EL (cell line): Measurements from ENCODE around the gene ZP1.

Source experiments
- DNase-seq: peaks from one replicate; pipeline ENCODE4 v3.0.0-alpha.2; 2016

ZP1 gene

GRCh38 chr11:60910711-60911380 lies 43.5 kb downstream of the ZP1 start:
- DNase-seq: no peak

- DNase-seq: no peak
These were observed 45.0 kb downstream of the ZP1 start for GRCh38 chr11:60912223-60912850.

- DNase-seq: no peak
These were observed 45.6 kb downstream of the ZP1 start for GRCh38 chr11:60912851-60913528.

- DNase-seq: peak; percentile 93
These were observed 46.7 kb downstream of the ZP1 start, which contains the start of gene TMEM109 for GRCh38 chr11:60913793-60914632. Gene TMEM109, plus strand, starts transcription at chr11:60914158. Its CDS starts 5,536 bp downstream, at chr11:60919694.

- DNase-seq: peak; percentile 53
These were observed 47.4 kb downstream of the ZP1 start for GRCh38 chr11:60914633-60915247.

- DNase-seq: peak; percentile 84
These were observed 48.0 kb downstream of the ZP1 start for GRCh38 chr11:60915248-60915914.

GRCh38 chr11:60916669-60917206 lies 49.4 kb downstream of the ZP1 start:
- DNase-seq: no peak

GRCh38 chr11:60917267-60917666 lies 49.9 kb downstream of the ZP1 start:
- DNase-seq: no peak

- DNase-seq: no peak
These were observed 51.1 kb downstream of the ZP1 start for GRCh38 chr11:60918251-60918938.

- DNase-seq: peak; percentile 72
These were observed 51.6 kb downstream of the ZP1 start for GRCh38 chr11:60918939-60919265.

GRCh38 chr11:60919320-60919719 lies 52.0 kb downstream of the ZP1 start:
- DNase-seq: no peak

- DNase-seq: no peak
These were observed 52.6 kb downstream of the ZP1 start for GRCh38 chr11:60919956-60920355.

GRCh38 chr11:60921259-60921658 lies 53.9 kb downstream of the ZP1 start:
- DNase-seq: no peak

GRCh38 chr11:60921777-60922335 lies 54.5 kb downstream of the ZP1 start:
- DNase-seq: no peak

- DNase-seq: no peak
These were observed 55.6 kb downstream of the ZP1 start for GRCh38 chr11:60922906-60923305.

GRCh38 chr11:60923326-60923725 lies 56.0 kb downstream of the ZP1 start:
- DNase-seq: no peak

GRCh38 chr11:60923800-60924109 lies 56.4 kb downstream of the ZP1 start:
- no peak for DNase-seq

- DNase-seq: peak; percentile 75
These were observed 57.0 kb downstream of the ZP1 start, which contains the start of gene TMEM132A for GRCh38 chr11:60924110-60924905. Gene TMEM132A, plus strand, starts transcription at chr11:60924460. Its CDS starts 174 bp downstream, at chr11:60924634.
